ENCODE measurements around the gene OTUB1.
A peak's percentile ranks its signal among the peaks of the same experiment; 100 is the strongest.

DNA sequence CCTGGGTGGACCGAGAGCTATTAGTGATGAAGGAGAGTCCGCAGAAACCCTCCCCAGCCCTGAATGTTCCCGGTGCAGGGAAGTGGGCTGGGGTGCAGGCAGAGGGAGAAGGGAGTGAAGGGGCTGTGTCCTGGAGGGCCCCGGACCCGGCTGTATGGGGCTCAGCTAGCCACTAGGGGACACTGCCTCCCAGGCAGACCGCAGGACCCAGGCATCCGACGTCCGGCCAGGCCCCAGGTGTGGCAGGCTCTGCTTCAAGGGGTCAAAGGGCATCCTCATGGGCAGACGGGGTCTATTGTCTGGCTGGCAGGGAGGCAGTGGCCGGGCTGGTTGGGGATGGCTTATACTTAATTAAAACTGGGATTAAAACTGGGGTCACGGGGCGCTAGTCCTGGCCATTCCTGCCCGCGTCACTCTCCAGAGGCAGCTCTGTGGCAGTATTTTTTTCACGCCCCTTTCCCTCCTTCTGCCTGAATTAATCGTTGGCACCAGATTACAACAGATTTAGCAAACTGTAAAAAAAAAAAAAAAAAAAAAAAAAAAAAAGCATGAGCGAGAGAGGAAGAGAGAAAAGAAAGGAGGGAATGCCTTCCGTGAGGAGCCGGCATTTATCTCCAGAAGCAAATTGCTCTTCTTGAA is 54.6 kb downstream of the OTUB1 start:
- TF ChIP-seq, protein P1, sequence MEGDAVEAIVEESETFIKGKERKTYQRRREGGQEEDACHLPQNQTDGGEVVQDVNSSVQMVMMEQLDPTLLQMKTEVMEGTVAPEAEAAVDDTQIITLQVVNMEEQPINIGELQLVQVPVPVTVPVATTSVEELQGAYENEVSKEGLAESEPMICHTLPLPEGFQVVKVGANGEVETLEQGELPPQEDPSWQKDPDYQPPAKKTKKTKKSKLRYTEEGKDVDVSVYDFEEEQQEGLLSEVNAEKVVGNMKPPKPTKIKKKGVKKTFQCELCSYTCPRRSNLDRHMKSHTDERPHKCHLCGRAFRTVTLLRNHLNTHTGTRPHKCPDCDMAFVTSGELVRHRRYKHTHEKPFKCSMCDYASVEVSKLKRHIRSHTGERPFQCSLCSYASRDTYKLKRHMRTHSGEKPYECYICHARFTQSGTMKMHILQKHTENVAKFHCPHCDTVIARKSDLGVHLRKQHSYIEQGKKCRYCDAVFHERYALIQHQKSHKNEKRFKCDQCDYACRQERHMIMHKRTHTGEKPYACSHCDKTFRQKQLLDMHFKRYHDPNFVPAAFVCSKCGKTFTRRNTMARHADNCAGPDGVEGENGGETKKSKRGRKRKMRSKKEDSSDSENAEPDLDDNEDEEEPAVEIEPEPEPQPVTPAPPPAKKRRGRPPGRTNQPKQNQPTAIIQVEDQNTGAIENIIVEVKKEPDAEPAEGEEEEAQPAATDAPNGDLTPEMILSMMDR (IDR thresholded peaks at IDR 0.05), result peak in 2 of 7 experiments; percentile 12 to 22
- no peak for TF ChIP-seq EP300 (IDR thresholded peaks at IDR 0.05)
- no peak for TF ChIP-seq POLR2A (IDR thresholded peaks at IDR 0.05)
